ENCODE measurements around the gene NOS1AP. TPM values are rescaled to one million over a fixed set of nuclear protein-coding genes. Genes with fewer than 3 reads are reported as not detected.

Gene NOS1AP
- polyA plus RNA-seq, 3 donors, result 0.12 TPM; not detected in 2

- no peak overlapping the region for H3K4me3 ChIP-seq (replicated peaks in 1 of 3; ENCODE audit: low read depth in 2 of 3, low read length in 3 of 3)
- no peaks in the 10 kb centered on the region for H3K27me3 ChIP-seq (ENCODE audit: control insufficient read depth in 2 of 2, insufficient read depth in 2 of 2, low read length in 2 of 2)
- no peaks in the 10 kb centered on the region for H4K20me1 ChIP-seq (ENCODE audit: insufficient read depth, low read length)
- H3K79me2 ChIP-seq (ENCODE audit: insufficient read depth, low read length), result no peaks in the 10 kb centered on the region
- no peak for DNase-seq
- no peak for TF ChIP-seq CTCF (IDR thresholded peaks at IDR 0.05)
- no peak overlapping the region for H3K27ac ChIP-seq (ENCODE audit: low read depth in 1 of 2, low read length in 2 of 2)
- no peaks in the 10 kb centered on the region for H3K36me3 Mint-ChIP-seq
- H3K9me3 ChIP-seq (replicated peaks in 1 of 2; ENCODE audit: control insufficient read depth in 1 of 2, insufficient read depth in 1 of 2, low read length in 2 of 2), result no peaks in the 10 kb centered on the region
- no peak overlapping the region for H2AFZ ChIP-seq (ENCODE audit: insufficient read depth, low read depth, low read length, poor library complexity, severe bottlenecking)
- no peak overlapping the region for H3K4me3 Mint-ChIP-seq
- H3K9ac ChIP-seq (ENCODE audit: insufficient read depth, low read length, poor library complexity, severe bottlenecking), result no peak overlapping the region
- no peak overlapping the region for H3K27ac Mint-ChIP-seq
- peaks cover 0 to 16% of the 10 kb centered on the region in 2 donors for H3K4me1 ChIP-seq (ENCODE audit: control insufficient read depth in 1 of 2, insufficient read depth in 2 of 2, low read length in 2 of 2)
- H3K27me3 Mint-ChIP-seq (ENCODE audit: low read depth in 3 of 3), result peaks cover 0 to 4% (median 1%) of the 10 kb centered on the region in 3 donors
- intact Hi-C loops (cut with micrococcal nuclease), result no loop called here
- no peak overlapping the region for H3K4me2 ChIP-seq (replicated peaks; ENCODE audit: extremely low read depth, low read length, poor library complexity, severe bottlenecking)
- H3K4me1 Mint-ChIP-seq, result peaks cover 14% of the 10 kb centered on the region
- H3K9me3 Mint-ChIP-seq, result no peaks in the 10 kb centered on the region
- no peaks in the 10 kb centered on the region for H3K36me3 ChIP-seq (replicated peaks in 1 of 2; ENCODE audit: control insufficient read depth in 1 of 2, insufficient read depth in 2 of 2, low read length in 2 of 2)
Measured at GRCh38 chr1:162180813-162181212, 111.3 kb downstream of the NOS1AP start.

GRCh38 chr1:162182090-162182489, 112.6 kb downstream of the NOS1AP start:
- no peak overlapping the region for H3K4me2 ChIP-seq (replicated peaks; ENCODE audit: extremely low read depth, low read length, poor library complexity, severe bottlenecking)
- TF ChIP-seq CTCF (IDR thresholded peaks at IDR 0.05), result no peak
- no peak overlapping the region for H3K27ac Mint-ChIP-seq
- peaks cover 0 to 4% (median 1%) of the 10 kb centered on the region in 3 donors for H3K27me3 Mint-ChIP-seq (ENCODE audit: low read depth in 3 of 3)
- H2AFZ ChIP-seq (ENCODE audit: insufficient read depth, low read depth, low read length, poor library complexity, severe bottlenecking), result no peak overlapping the region
- H3K4me1 Mint-ChIP-seq, result peaks cover 11% of the 10 kb centered on the region
- H3K27me3 ChIP-seq (ENCODE audit: control insufficient read depth in 2 of 2, insufficient read depth in 2 of 2, low read length in 2 of 2), result no peaks in the 10 kb centered on the region
- no peak overlapping the region for H3K27ac ChIP-seq (ENCODE audit: low read depth in 1 of 2, low read length in 2 of 2)
- no peak overlapping the region for H3K4me3 ChIP-seq (replicated peaks in 1 of 3; ENCODE audit: low read depth in 2 of 3, low read length in 3 of 3)
- no peaks in the 10 kb centered on the region for H3K36me3 Mint-ChIP-seq
- no peaks in the 10 kb centered on the region for H3K9me3 ChIP-seq (replicated peaks in 1 of 2; ENCODE audit: control insufficient read depth in 1 of 2, insufficient read depth in 1 of 2, low read length in 2 of 2)
- peaks cover 0 to 9% (median 5%) of the 10 kb centered on the region in 7 donors for H3K9me3 Mint-ChIP-seq
- H3K9ac ChIP-seq (ENCODE audit: insufficient read depth, low read length, poor library complexity, severe bottlenecking), result no peak overlapping the region
- H3K4me1 ChIP-seq (ENCODE audit: control insufficient read depth in 1 of 2, insufficient read depth in 2 of 2, low read length in 2 of 2), result peaks cover 0 to 12% of the 10 kb centered on the region in 2 donors
- WGBS (ENCODE audit: insufficient coverage), result 50% methylated on average over 1 of the region's 4 CpGs
- intact Hi-C loops (cut with micrococcal nuclease), result no loop called here
- H4K20me1 ChIP-seq (ENCODE audit: insufficient read depth, low read length), result no peaks in the 10 kb centered on the region
- H3K36me3 ChIP-seq (replicated peaks in 1 of 2; ENCODE audit: control insufficient read depth in 1 of 2, insufficient read depth in 2 of 2, low read length in 2 of 2), result no peaks in the 10 kb centered on the region
- H3K79me2 ChIP-seq (ENCODE audit: insufficient read depth, low read length), result no peaks in the 10 kb centered on the region
- no peak overlapping the region for H3K4me3 Mint-ChIP-seq
- DNase-seq, result no peak
